Dendritic cell treated with granulocyte-macrophage colony-stimulating factor and Interleukin-4, amounts not matched to agents 40 ng/mL and 50 ng/mL, for 4 days (primary cell): ENCODE data around the gene TXNDC15.
A peak's percentile ranks its signal among the peaks of the same experiment; 100 is the strongest.
"Not testable (repeated sequence)": the region's sequence is repeated elsewhere in the genome, so short reads cannot be mapped to it uniquely, and the experiment has no call there.

Source experiments
- H3K27ac Mint-ChIP-seq: one replicate; pipeline ENCODE4 v1.8.0; 2022; ENCODE audit warnings: mild to moderate bottlenecking, mixed read lengths
- H3K27me3 Mint-ChIP-seq: one replicate; pipeline ENCODE4 v1.8.0; 2022; ENCODE audit warnings: mild to moderate bottlenecking, mixed read lengths
- H3K36me3 Mint-ChIP-seq: one replicate; pipeline ENCODE4 v1.8.0; 2022; ENCODE audit warnings: low read depth, mixed read lengths
- H3K4me1 Mint-ChIP-seq: one replicate; pipeline ENCODE4 v1.8.0; 2022; ENCODE audit warnings: low read depth, mixed read lengths
- H3K4me3 Mint-ChIP-seq: one replicate; pipeline ENCODE4 v1.8.0; 2022; ENCODE audit warnings: mild to moderate bottlenecking, moderate library complexity, mixed read lengths
- H3K9me3 Mint-ChIP-seq: one replicate; pipeline ENCODE4 v1.8.0; 2022; ENCODE audit warnings: mixed read lengths
- intact Hi-C: fragments of 100-400 bp; cut with micrococcal nuclease; formaldehyde crosslinking; loops from one replicate; pipeline ENCODE4 v1.15.0; 2022

Gene TXNDC15

GRCh38 chr5:134873987-134874830 lies at the start of gene TXNDC15:
Gene TXNDC15, plus strand, starts transcription at chr5:134874371. Its CDS starts 57 bp downstream, at chr5:134874428.
- Mint-ChIP-seq H3K9me3 (no peaks in the 10 kb centered on the region), H3K27me3 (no peaks in the 10 kb centered on the region), H3K27ac (peak within 1 kb of the TSS; percentile 97), H3K36me3 (peaks cover 40% of the 10 kb centered on the region), H3K4me1 (peaks cover 35% of the 10 kb centered on the region), H3K4me3 (peak within 1 kb of the TSS; percentile 97)
- intact Hi-C loops = loop anchor here (1.0 to 2.0 kb wide), 2 partner anchors 29 to 31 kb away; partner anchors contain the start of genes C5orf24 and PCBD2

- Mint-ChIP-seq H3K4me3 (no peak overlapping the region), H3K36me3 (peaks cover 82% of the 10 kb centered on the region), H3K9me3 (no peaks in the 10 kb centered on the region), H3K27ac (no peak overlapping the region), H3K27me3 (no peaks in the 10 kb centered on the region), H3K4me1 (peaks cover 8% of the 10 kb centered on the region)
- intact Hi-C loops = no loop called here
Observed at GRCh38 chr5:134824681-134825080, 49.5 kb upstream of the TXNDC15 start.

- H3K36me3 Mint-ChIP-seq = peaks cover 77% of the 10 kb centered on the region
- H3K27ac Mint-ChIP-seq = no peak overlapping the region
- intact Hi-C loops = no loop called here
Observed at GRCh38 chr5:134825212-134825611, 49.0 kb upstream of the TXNDC15 start.

GRCh38 chr5:134833340-134834032 lies 40.7 kb upstream of the TXNDC15 start:
- intact Hi-C loops = no loop called here

More at GRCh38 chr5:134825212-134825611, 49.0 kb upstream of the TXNDC15 start:
- Mint-ChIP-seq H3K4me1 (peaks cover 8% of the 10 kb centered on the region), H3K27me3 (no peaks in the 10 kb centered on the region), H3K4me3 (no peak overlapping the region), H3K9me3 (no peaks in the 10 kb centered on the region)

GRCh38 chr5:134835623-134836022 lies 38.5 kb upstream of the TXNDC15 start:
- Mint-ChIP-seq H3K36me3 (peaks cover 74% of the 10 kb centered on the region), H3K27ac (no peak overlapping the region), H3K9me3 (no peaks in the 10 kb centered on the region), H3K4me3 (no peak overlapping the region), H3K27me3 (no peaks in the 10 kb centered on the region), H3K4me1 (no peaks in the 10 kb centered on the region)
- intact Hi-C loops = no loop called here

More at GRCh38 chr5:134833340-134834032, 40.7 kb upstream of the TXNDC15 start:
- H3K27me3 Mint-ChIP-seq = no peaks in the 10 kb centered on the region
- H3K27ac Mint-ChIP-seq = no peak overlapping the region
- H3K4me3 Mint-ChIP-seq = no peak overlapping the region
- H3K36me3 Mint-ChIP-seq = peaks cover 61% of the 10 kb centered on the region
- H3K9me3 Mint-ChIP-seq = no peaks in the 10 kb centered on the region
- H3K4me1 Mint-ChIP-seq = no peaks in the 10 kb centered on the region

GRCh38 chr5:134837530-134838181 lies 36.5 kb upstream of the TXNDC15 start:
- H3K27me3 Mint-ChIP-seq = no peaks in the 10 kb centered on the region
- no peak overlapping the region for H3K4me3 Mint-ChIP-seq
- H3K9me3 Mint-ChIP-seq = no peaks in the 10 kb centered on the region
- no peaks in the 10 kb centered on the region for H3K4me1 Mint-ChIP-seq
- no peak overlapping the region for H3K27ac Mint-ChIP-seq
- peaks cover 63% of the 10 kb centered on the region for H3K36me3 Mint-ChIP-seq
- intact Hi-C loops = no loop called here

GRCh38 chr5:134838361-134838760 lies 35.8 kb upstream of the TXNDC15 start:
- H3K27ac Mint-ChIP-seq = not testable (repeated sequence)

GRCh38 chr5:134840811-134841210 lies 33.4 kb upstream of the TXNDC15 start:
- peaks cover 54% of the 10 kb centered on the region for H3K36me3 Mint-ChIP-seq
- intact Hi-C loops = no loop called here
- H3K4me1 Mint-ChIP-seq = peaks cover 11% of the 10 kb centered on the region
- H3K9me3 Mint-ChIP-seq = no peaks in the 10 kb centered on the region
- H3K27ac Mint-ChIP-seq = no peak overlapping the region
- no peaks in the 10 kb centered on the region for H3K27me3 Mint-ChIP-seq
- H3K4me3 Mint-ChIP-seq = no peak overlapping the region

More at GRCh38 chr5:134838361-134838760, 35.8 kb upstream of the TXNDC15 start:
- H3K4me1 Mint-ChIP-seq, H3K4me3 Mint-ChIP-seq, H3K9me3 Mint-ChIP-seq, H3K27me3 Mint-ChIP-seq, intact Hi-C loops: not testable (repeated sequence)
- peaks cover 60% of the 10 kb centered on the region for H3K36me3 Mint-ChIP-seq

GRCh38 chr5:134844252-134844651 lies 29.9 kb upstream of the TXNDC15 start:
- H3K9me3 Mint-ChIP-seq = no peaks in the 10 kb centered on the region
- H3K27me3 Mint-ChIP-seq = no peaks in the 10 kb centered on the region
- peak overlapping the region; percentile 96 for H3K27ac Mint-ChIP-seq
- peaks cover 21% of the 10 kb centered on the region for H3K4me1 Mint-ChIP-seq
- no peak overlapping the region for H3K4me3 Mint-ChIP-seq
- intact Hi-C loops = loop anchor here (2.0 kb wide), 1 partner anchor 61 kb away; the partner anchor contains the start of gene PCBD2
- H3K36me3 Mint-ChIP-seq = peaks cover 61% of the 10 kb centered on the region

GRCh38 chr5:134845335-134845851 lies 28.8 kb upstream of the TXNDC15 start:
- Mint-ChIP-seq H3K4me3 (peak overlapping the region; percentile 87), H3K27me3 (no peaks in the 10 kb centered on the region), H3K27ac (peak overlapping the region; percentile 96), H3K9me3 (no peaks in the 10 kb centered on the region), H3K36me3 (peaks cover 59% of the 10 kb centered on the region), H3K4me1 (peaks cover 21% of the 10 kb centered on the region)
- intact Hi-C loops = loop anchor here (1.0 to 5.0 kb wide), 3 partner anchors 29 to 108 kb away; partner anchors contain the start of genes CAMLG, PCBD2 and TXNDC15

GRCh38 chr5:134845852-134846640 lies 28.1 kb upstream of the TXNDC15 start, which contains the start of gene C5orf24:
Gene C5orf24, plus strand, starts transcription at chr5:134845968. Its CDS starts 8,933 bp downstream, at chr5:134854901.
- Mint-ChIP-seq H3K9me3 (no peaks in the 10 kb centered on the region), H3K27me3 (no peaks in the 10 kb centered on the region), H3K4me1 (peaks cover 21% of the 10 kb centered on the region), H3K4me3 (peak within 1 kb of the TSS; percentile 87), H3K36me3 (peaks cover 60% of the 10 kb centered on the region), H3K27ac (peak within 1 kb of the TSS; percentile 96)
- intact Hi-C loops = loop anchor here (1.0 to 5.0 kb wide), 3 partner anchors 28 to 109 kb away; partner anchors contain the start of genes CAMLG, PCBD2 and TXNDC15

GRCh38 chr5:134846641-134846960 lies 27.6 kb upstream of the TXNDC15 start:
- Mint-ChIP-seq H3K4me1 (peaks cover 21% of the 10 kb centered on the region), H3K4me3 (peak overlapping the region; percentile 87), H3K36me3 (peaks cover 63% of the 10 kb centered on the region), H3K27ac (peak overlapping the region; percentile 96), H3K27me3 (no peaks in the 10 kb centered on the region), H3K9me3 (no peaks in the 10 kb centered on the region)
- intact Hi-C loops = loop anchor here (5.0 kb wide), 1 partner anchor 109 kb away; the partner anchor contains the start of gene CAMLG
